DMS 273 (cell line): ENCODE data around the gene TNFSF11.
A peak's percentile ranks its signal among the peaks of the same experiment; 100 is the strongest.
"Not testable (repeated sequence)": the region's sequence is repeated elsewhere in the genome, so short reads cannot be mapped to it uniquely, and the experiment has no call there.

Experiments
- DNase-seq: peaks from one replicate; lab custom pipeline; 2025; ENCODE audit not compliant: unreplicated experiment; lab: John Stamatoyannopoulos, UW

Gene TNFSF11

GRCh38 chr13:42559573-42560218 is 14.3 kb upstream of the TNFSF11 start:
- not testable (repeated sequence) for DNase-seq

- not testable (repeated sequence) for DNase-seq
Observed at GRCh38 chr13:42560320-42560719, 13.6 kb upstream of the TNFSF11 start.

- no peak for DNase-seq
Observed at GRCh38 chr13:42561752-42562467, 12.0 kb upstream of the TNFSF11 start.

GRCh38 chr13:42567906-42568305 is 6.0 kb upstream of the TNFSF11 start:
- no peak for DNase-seq

GRCh38 chr13:42569576-42570344 is 4.2 kb upstream of the TNFSF11 start:
- DNase-seq: no peak

- DNase-seq: no peak
Observed at GRCh38 chr13:42571895-42572294, 2.1 kb upstream of the TNFSF11 start.

GRCh38 chr13:42574435-42575311 is 721 bp downstream of the TNFSF11 start:
- peak; percentile 3 for DNase-seq

- DNase-seq: no peak
Observed at GRCh38 chr13:42575938-42576337, 2.0 kb downstream of the TNFSF11 start.

- DNase-seq: no peak
Observed at GRCh38 chr13:42577538-42577937, 3.6 kb downstream of the TNFSF11 start.

GRCh38 chr13:42580644-42581043 is 6.7 kb downstream of the TNFSF11 start:
- DNase-seq: no peak

GRCh38 chr13:42581427-42581826 is 7.5 kb downstream of the TNFSF11 start:
- no peak for DNase-seq

- no peak for DNase-seq
Observed at GRCh38 chr13:42591602-42592001, 17.6 kb downstream of the TNFSF11 start.

- peak; percentile 10 for DNase-seq
Observed at GRCh38 chr13:42592915-42593900, 19.3 kb downstream of the TNFSF11 start.

- DNase-seq: peak; percentile 80
Observed at GRCh38 chr13:42594481-42595252, 20.7 kb downstream of the TNFSF11 start.

- DNase-seq: no peak
Observed at GRCh38 chr13:42595253-42595571, 21.3 kb downstream of the TNFSF11 start.

- DNase-seq: no peak
Observed at GRCh38 chr13:42597505-42597904, 23.6 kb downstream of the TNFSF11 start.

- DNase-seq: no peak
Observed at GRCh38 chr13:42600943-42601342, 27.0 kb downstream of the TNFSF11 start.

- no peak for DNase-seq
Observed at GRCh38 chr13:42602906-42603305, 29.0 kb downstream of the TNFSF11 start.

- no peak for DNase-seq
Observed at GRCh38 chr13:42603571-42603970, 29.6 kb downstream of the TNFSF11 start.
